SK-N-SH (cell line): ENCODE measurements around the gene RASGEF1B. TPM values are rescaled to one million over a fixed set of nuclear protein-coding genes. Genes with fewer than 3 reads are reported as not detected.
A peak's percentile ranks its signal among the peaks of the same experiment; 100 is the strongest.
"Not testable (repeated sequence)": the region's sequence is repeated elsewhere in the genome, so short reads cannot be mapped to it uniquely, and the experiment has no call there.

Experiments
- CTCF ChIA-PET: fragments of 300-600, 350-600 bp; formaldehyde crosslinking; extraction: SDS; loops from one replicate; lab custom pipeline; 2021; lab: Yijun Ruan, JAX
- POLR2A ChIA-PET: fragments of 350-600 bp; sonication (Branson Sonifier 250); formaldehyde crosslinking; extraction: SDS; loops from one replicate; lab custom pipeline; 2020; ENCODE audit warnings: antibody characterized with exemption, inconsistent platforms; lab: Yijun Ruan, JAX
- DNase-seq: peaks from one replicate; pipeline ENCODE4 v3.0.0; 2012
- H2AFZ ChIP-seq: fragments of 200-600 bp; sonication (generic); 2 replicates; pipeline ENCODE4 v1.8.1; 2016; ENCODE audit warnings: antibody characterized with exemption, mild to moderate bottlenecking, low read depth
- H3F3A ChIP-seq: fragments of 200-600 bp; sonication (generic); replicated peaks from 2 replicates; pipeline ENCODE3; 2016; ENCODE audit warnings: antibody characterized with exemption, mild to moderate bottlenecking; ENCODE audit not compliant: insufficient read depth
- H3K27ac ChIP-seq, 2 experiments: fragments of 200-500 bp in 1 of 2; fragments of 200-600 bp in 1 of 2; sonication (Bioruptor generic) in 1 of 2; sonication (generic), shearing (Covaris generic) in 1 of 2; 2 replicates each; pipeline versions ENCODE4 v1.5.1 to v1.6.1; 2014 to 2016; ENCODE audit warnings: low read depth in 2 of 2, inconsistent platforms in 1 of 2, low read length in 1 of 2, mild to moderate bottlenecking in 1 of 2, mixed read lengths in 1 of 2
- H3K27me3 ChIP-seq: fragments of 200-600 bp; sonication (generic), shearing (Covaris generic); 2 replicates; pipeline ENCODE4 v1.6.1; 2016; ENCODE audit warnings: mixed run types; ENCODE audit not compliant: insufficient read depth
- H3K36me3 ChIP-seq, 2 experiments: fragments of 200-500 bp in 1 of 2; fragments of 200-600 bp in 1 of 2; sonication (Bioruptor generic) in 1 of 2; sonication (generic) in 1 of 2; replicated peaks in 1 of 2; 2 replicates each; pipeline versions ENCODE3 to v1.5.1; 2014 to 2016; ENCODE audit warnings: low read length in 1 of 2, mild to moderate bottlenecking in 1 of 2; ENCODE audit not compliant: insufficient read depth in 2 of 2, control insufficient read depth in 1 of 2
- H3K4me1 ChIP-seq, 2 experiments: fragments of 200-500 bp in 1 of 2; fragments of 200-600 bp in 1 of 2; sonication (Bioruptor generic) in 1 of 2; sonication (generic), shearing (Covaris generic) in 1 of 2; 2 replicates each; pipeline versions ENCODE4 v1.5.1 to v1.6.1; 2014 to 2016; ENCODE audit warnings: low read depth in 1 of 2, low read length in 1 of 2, mixed run types in 1 of 2; ENCODE audit not compliant: insufficient read depth in 2 of 2, control insufficient read depth in 1 of 2
- H3K4me2 ChIP-seq: fragments of 200-600 bp; sonication (generic), shearing (Covaris generic); 2 replicates; pipeline ENCODE4 v1.6.1; 2017; ENCODE audit warnings: mixed run types
- H3K4me3 ChIP-seq, 2 experiments: fragments of 200-500 bp in 1 of 2; fragments of 200-600 bp in 1 of 2; sonication (Bioruptor generic) in 1 of 2; sonication (generic), shearing (Covaris generic) in 1 of 2; 2 replicates each; pipeline versions ENCODE4 v1.5.1 to v1.8.1; 2014 to 2016; ENCODE audit warnings: low read depth in 2 of 2, inconsistent platforms in 1 of 2, low read length in 1 of 2, mild to moderate bottlenecking in 1 of 2, mixed read lengths in 1 of 2, moderate library complexity in 1 of 2
- H3K79me2 ChIP-seq: fragments of 200-600 bp; sonication (generic); 2 replicates; pipeline ENCODE4 v1.8.1; 2017; ENCODE audit warnings: mild to moderate bottlenecking; ENCODE audit not compliant: insufficient read depth
- H3K9ac ChIP-seq: fragments of 200-600 bp; sonication (generic); 2 replicates; pipeline ENCODE4 v1.6.1; 2017; ENCODE audit warnings: mixed run types
- H3K9me2 ChIP-seq: fragments of 200-600 bp; sonication (generic); 2 replicates; pipeline ENCODE4 v1.6.1; 2017; ENCODE audit warnings: mixed run types
- H3K9me3 ChIP-seq: fragments of 200-600 bp; sonication (generic); 2 replicates; pipeline ENCODE4 v1.6.1; 2017; ENCODE audit warnings: mixed run types, mild to moderate bottlenecking, moderate library complexity
- H4K20me1 ChIP-seq: fragments of 200-600 bp; sonication (generic); 2 replicates; pipeline ENCODE4 v1.6.1; 2017; ENCODE audit warnings: mild to moderate bottlenecking, mixed run types; ENCODE audit not compliant: insufficient read depth
- CTCF ChIP-seq: fragments of 200-600 bp; sonication (generic); IDR thresholded peaks from 2 replicates; pipeline ENCODE4 v1.6.1; 2017; ENCODE audit warnings: antibody characterized with exemption, mild to moderate bottlenecking, moderate library complexity
- MEF2A ChIP-seq: IDR thresholded peaks from 2 replicates; pipeline ENCODE4 v1.4.0; 2012; ENCODE audit warnings: low read depth, borderline replicate concordance
- USF2 ChIP-seq: fragments of 150-350 bp; IDR thresholded peaks from 2 replicates; pipeline ENCODE4 v1.6.1; 2017; ENCODE audit warnings: antibody characterized with exemption, low read length, low read depth, borderline replicate concordance
- WGBS: methylation state at CpG from one replicate; pipeline ENCODE4 v1.1.6; 2017; ENCODE audit warnings: low lambda C conversion rate; 5-methylcytosine and 5-hydroxymethylcytosine counted together
- polyA plus RNA-seq, 3 experiments: library from polyadenylated mRNA; depleted of rRNA; stranded (reverse); fragments of >200 nt; gene quantifications; 2 replicates each; pipeline ENCODE4 v1.2.3, GENCODE V29; 2012

RASGEF1B gene
- polyA plus RNA-seq, 1 of the 3 experiments (the other 2 are of a cell fraction) = not detected

DNA sequence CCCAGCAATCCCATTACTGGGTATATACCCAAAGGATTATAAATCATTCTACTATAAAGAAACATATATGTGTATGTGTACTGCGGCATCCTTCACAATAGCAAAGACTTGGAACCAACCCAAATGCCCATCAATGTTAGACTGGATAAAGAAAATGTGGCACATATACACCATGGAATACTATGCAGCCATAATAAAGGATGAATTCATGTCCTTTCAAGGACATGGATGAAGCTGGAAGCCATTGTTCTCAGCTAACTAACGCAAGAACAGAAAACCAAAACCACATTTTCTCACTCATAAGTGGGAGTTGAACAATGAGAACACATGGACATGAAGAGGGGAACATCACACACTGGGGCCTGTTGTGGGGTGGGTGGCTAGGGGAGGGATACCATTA is 7.9 kb upstream of the RASGEF1B start:
- H3K4me3 ChIP-seq, DNase-seq, H2AFZ ChIP-seq, H4K20me1 ChIP-seq, H3K27ac ChIP-seq, H3K9ac ChIP-seq, POLR2A ChIA-PET, H3K9me2 ChIP-seq, H3K4me1 ChIP-seq, H3K27me3 ChIP-seq, H3F3A ChIP-seq, H3K4me2 ChIP-seq, H3K36me3 ChIP-seq, H3K79me2 ChIP-seq, H3K9me3 ChIP-seq, CTCF ChIA-PET: not testable (repeated sequence)
- WGBS = 0% methylated on average over 2 of the region's 2 CpGs

DNA sequence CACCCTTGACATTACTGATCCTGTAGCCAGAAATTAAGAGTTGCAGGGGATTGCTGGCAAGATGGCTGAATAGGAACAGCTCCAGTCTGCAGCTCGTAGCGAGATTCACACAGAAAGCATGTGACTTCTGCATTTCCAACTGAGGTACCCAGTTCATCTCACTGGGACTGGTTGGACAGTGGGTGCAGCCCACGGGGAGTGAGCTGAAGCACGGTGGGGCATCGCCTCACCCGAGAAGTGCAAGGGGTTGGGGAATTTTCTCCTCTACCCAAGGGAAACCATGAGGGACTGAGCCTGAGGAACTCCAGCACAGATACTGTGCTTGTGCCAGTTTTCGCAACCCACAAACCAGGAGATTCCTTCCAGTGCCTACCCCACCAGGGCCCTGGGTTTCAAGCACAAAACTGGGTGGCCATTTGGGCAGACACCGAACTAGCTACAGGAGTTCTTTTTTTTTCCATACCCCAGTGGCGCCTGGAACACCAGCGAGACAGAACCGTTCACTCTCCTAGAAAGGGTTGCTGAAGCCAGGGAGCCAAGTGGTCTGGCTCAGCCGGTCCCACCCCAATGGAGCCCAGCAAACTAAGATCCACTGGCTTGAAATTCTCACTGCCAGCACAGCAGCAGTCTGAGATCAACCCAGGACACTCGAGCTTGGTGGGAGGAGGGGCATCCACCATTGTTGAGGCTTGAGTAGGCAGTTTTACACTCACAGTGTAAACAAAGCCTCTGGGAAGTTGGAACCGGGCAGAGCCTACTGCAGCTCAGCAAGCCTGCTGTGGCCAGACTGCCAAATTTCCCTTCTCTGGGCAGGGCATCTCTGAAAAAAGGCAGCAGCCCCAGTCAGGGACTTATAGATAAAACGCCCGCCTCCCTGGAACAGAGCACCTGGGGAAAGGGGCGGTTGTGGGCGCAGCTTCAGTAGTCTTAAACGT is 1.9 kb upstream of the RASGEF1B start:
- DNase-seq, H3K9me3 ChIP-seq, H3K27ac ChIP-seq, H2AFZ ChIP-seq, H4K20me1 ChIP-seq, H3K4me1 ChIP-seq, H3K79me2 ChIP-seq, H3F3A ChIP-seq, H3K36me3 ChIP-seq, H3K9ac ChIP-seq, H3K4me3 ChIP-seq, H3K9me2 ChIP-seq, POLR2A ChIA-PET: not testable (repeated sequence)
- H3K4me2 ChIP-seq = peak overlapping the region; percentile 15; the same call in 1 of the 2 replicates
- CTCF ChIA-PET = interaction anchor here (1.1 to 1.5 kb wide), 2 partner anchors 8 to 371 kb away, joined by 3 to 7 read pairs; no protein-coding TSS in a partner anchor
- WGBS = 28% methylated on average over 13 of the region's 19 CpGs
- H3K27me3 ChIP-seq = peaks cover 55% of the 10 kb centered on the region

DNA sequence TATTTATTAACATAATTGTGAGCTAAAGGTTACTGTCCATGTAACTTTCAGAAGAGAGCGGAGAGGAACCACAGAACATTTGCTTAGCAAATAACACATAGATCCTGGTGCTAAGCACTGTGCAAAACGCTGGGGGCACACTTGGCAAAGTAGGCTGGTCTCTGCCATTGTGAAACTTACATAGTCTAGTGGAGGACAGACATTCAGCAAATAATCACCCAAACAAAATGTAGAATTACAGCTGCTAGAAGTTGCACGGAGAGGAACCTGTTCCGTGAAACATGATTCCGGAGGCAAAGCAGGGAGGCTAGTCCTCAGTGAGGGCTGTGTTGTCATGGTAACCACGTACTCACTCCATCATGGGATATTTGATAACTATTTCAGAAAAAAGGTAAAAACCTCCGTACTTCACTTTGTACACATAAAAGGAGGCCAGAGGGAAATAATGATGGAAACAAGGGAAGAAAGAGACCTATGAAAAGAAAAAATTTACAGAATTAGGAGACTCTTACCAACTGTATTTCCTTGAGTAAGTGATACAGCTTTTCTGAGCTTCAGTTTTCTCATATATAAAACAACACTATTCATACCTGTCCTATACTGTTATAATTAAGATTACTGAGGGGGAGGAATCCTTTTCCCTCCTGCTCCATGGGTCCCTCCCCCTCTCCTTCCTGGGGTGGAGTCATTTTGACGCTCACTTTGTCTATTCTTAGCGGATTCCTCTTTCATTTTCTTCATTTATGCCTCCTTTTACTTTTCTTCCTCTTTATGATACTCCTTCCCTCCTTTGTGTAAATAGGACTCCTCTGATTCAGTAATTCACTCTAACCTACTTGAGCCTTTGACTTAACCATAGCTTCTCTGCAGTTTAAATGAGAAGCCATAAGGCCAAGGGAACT is 825 bp upstream of the RASGEF1B start:
- Histone ChIP-seq H3K27ac (no peak overlapping the region), H3K27me3 (peaks cover 55% of the 10 kb centered on the region), H3K4me3 (peak overlapping the region; percentile 50 to 62), H3K4me2 (peak overlapping the region; percentile 85), H3K9me3 (no peaks in the 10 kb centered on the region), H3K4me1 (no peaks in the 10 kb centered on the region; a peak in 1 of 4 replicates), H3K9ac (no peak overlapping the region), H3K9me2 (no peaks in the 10 kb centered on the region), H2AFZ (0 out of 2 replicates have a peak overlapping the region, but pooled peaks have one; percentile 82), H3K79me2 (no peaks in the 10 kb centered on the region), H3K36me3 (no peaks in the 10 kb centered on the region), H3F3A (no peaks in the 10 kb centered on the region), H4K20me1 (no peaks in the 10 kb centered on the region)
- peak; percentile 23 for DNase-seq
- WGBS = 8% methylated on average over 9 of the region's 9 CpGs
- ChIA-PET CTCF (interaction anchor here (1.5 kb wide), 1 partner anchor 372 kb away, joined by 7 read pairs; no protein-coding TSS in a partner anchor), POLR2A (no interaction called here)
- TF ChIP-seq MEF2A = no peak
- TF ChIP-seq USF2 = no peak
- TF ChIP-seq CTCF = peak; percentile 14; the same call in 1 of the 2 replicates
